GM12878 (cell line): ENCODE measurements around the gene WFIKKN1. TPM values are rescaled to one million over a fixed set of nuclear protein-coding genes. Genes with fewer than 3 reads are reported as not detected.

Experiments used
- ATAC-seq: fragments of 200-7000 bp; cut with Tn5 transposase; 3 replicates; pipeline ENCODE4 v1.9.1; 2020; ENCODE audit warnings: mild to moderate bottlenecking, moderate library complexity
- BruUV-seq: library from RNA; stranded (reverse); fragments of 400-500 nt; replicated peaks from 2 replicates; lab custom pipeline; 2021; lab: Mats Ljungman, UMichigan
- CTCF ChIA-PET: fragments of 300-600 bp; sonication (Branson Sonifier 250); formaldehyde crosslinking; extraction: SDS; loops from one replicate; lab custom pipeline; 2021; ENCODE audit warnings: inconsistent platforms; lab: Yijun Ruan, JAX
- POLR2A ChIA-PET: fragments of 350-600 bp; formaldehyde crosslinking; extraction: SDS; loops from one replicate; lab custom pipeline; 2021; ENCODE audit warnings: inconsistent platforms; lab: Charles Lee
- RAD21 ChIA-PET: fragments of 300-600 bp; sonication (Branson Sonifier 250); formaldehyde crosslinking; loops from one replicate; lab custom pipeline; 2023; ENCODE audit warnings: antibody characterized with exemption; ENCODE audit not compliant: unreplicated experiment; lab: Charles Lee
- SMC1A ChIA-PET: fragments of 300-600 bp; sonication (Branson Sonifier 250); formaldehyde crosslinking; loops from one replicate; lab custom pipeline; 2023; ENCODE audit not compliant: unreplicated experiment, uncharacterized antibody; lab: Charles Lee
- DNase-seq: peaks from one replicate; pipeline ENCODE4 v3.0.0-alpha.2; 2011; ENCODE audit warnings: low read depth, low spot score
- FAIRE-seq: peaks from 3 replicates; lab custom pipeline; 2011; peaks lifted over from hg19 to GRCh38; lab: Jason Lieb, UNC
- H2AFZ ChIP-seq: 2 replicates; pipeline ENCODE4 v1.6.0; 2011; ENCODE audit warnings: low read depth, low read length, control low read depth; ENCODE audit not compliant: control insufficient read depth
- H3K27ac ChIP-seq: 2 replicates; pipeline ENCODE4 v1.5.1; 2011; ENCODE audit warnings: control low read depth; ENCODE audit not compliant: control insufficient read depth, insufficient read depth
- H3K27me3 ChIP-seq, 2 experiments: replicated peaks in 1 of 2; 2 replicates each; pipeline versions ENCODE4 v1.6.0 to v1.6.1; 2011; ENCODE audit warnings: low read length in 1 of 2; ENCODE audit not compliant: control insufficient read depth in 2 of 2, insufficient read depth in 2 of 2
- H3K36me3 ChIP-seq, 2 experiments: 2 replicates each; pipeline ENCODE4 v1.5.1; 2011; ENCODE audit warnings: low read length in 1 of 2; ENCODE audit not compliant: control insufficient read depth in 2 of 2, insufficient read depth in 2 of 2
- H3K4me1 ChIP-seq: 2 replicates; pipeline ENCODE4 v1.6.1; 2011; ENCODE audit warnings: mild to moderate bottlenecking, low read length, moderate library complexity, mixed read lengths; ENCODE audit not compliant: control insufficient read depth, insufficient read depth
- H3K4me2 ChIP-seq: 2 replicates; pipeline ENCODE4 v1.6.0; 2011; ENCODE audit warnings: control low read depth; ENCODE audit not compliant: control insufficient read depth, insufficient read depth
- H3K4me3 ChIP-seq: fragments of 200-600 bp; sonication (generic); 2 replicates; pipeline ENCODE4 v1.5.1; 2016
- H3K79me2 ChIP-seq: 2 replicates; pipeline ENCODE4 v1.6.0; 2011; ENCODE audit warnings: low read length; ENCODE audit not compliant: control insufficient read depth, insufficient read depth
- H3K9ac ChIP-seq: 2 replicates; pipeline ENCODE4 v1.8.0; 2011; ENCODE audit warnings: low read length, control low read depth, mixed read lengths; ENCODE audit not compliant: control insufficient read depth, insufficient read depth
- H3K9me3 ChIP-seq: replicated peaks from 3 replicates; pipeline ENCODE4 v1.5.1; 2011; ENCODE audit warnings: mild to moderate bottlenecking, low read length; ENCODE audit not compliant: control insufficient read depth, insufficient read depth
- H4K20me1 ChIP-seq: 2 replicates; pipeline ENCODE4 v1.6.0; 2011; ENCODE audit not compliant: control insufficient read depth, insufficient read depth
- CHD4 ChIP-seq: fragments of 200-600 bp; sonication (generic); IDR thresholded peaks from 2 replicates; pipeline ENCODE4 v1.6.1; 2016; ENCODE audit warnings: mild to moderate bottlenecking
- CUX1 ChIP-seq: IDR thresholded peaks from 2 replicates; pipeline ENCODE4 v1.6.1; 2012; ENCODE audit warnings: improper control_type of control experiment, low read depth, low read length; ENCODE audit not compliant: insufficient replicate concordance
- E2F8 ChIP-seq: fragments of 450-650 bp; IDR thresholded peaks from 2 replicates; pipeline ENCODE4 v1.6.1; 2018; ENCODE audit warnings: mild to moderate bottlenecking, low read depth, moderate library complexity; ENCODE audit not compliant: partially characterized antibody
- JUNB ChIP-seq: IDR thresholded peaks from 2 replicates; pipeline ENCODE4 v1.6.1; 2016; ENCODE audit warnings: antibody characterized with exemption, mild to moderate bottlenecking
- PRDM15 ChIP-seq: fragments of 450-650 bp; formaldehyde crosslinking; IDR thresholded peaks from 2 replicates; pipeline ENCODE4 v1.4.0; 2020; ENCODE audit warnings: mild to moderate bottlenecking, moderate library complexity
- SMARCA5 ChIP-seq: fragments of 450-650 bp; IDR thresholded peaks from 2 replicates; pipeline ENCODE4 v1.6.1; 2017; ENCODE audit warnings: mild to moderate bottlenecking
- ZBTB11 ChIP-seq: fragments of 450-650 bp; formaldehyde crosslinking; IDR thresholded peaks from 2 replicates; pipeline ENCODE4 v1.5.0; 2022; ENCODE audit warnings: mild to moderate bottlenecking, missing genetic modification characterization
- WGBS: methylation state at CpG from one replicate; pipeline ENCODE4 v1.1.6; 2016; ENCODE audit warnings: low lambda C conversion rate; ENCODE audit not compliant: insufficient replicate concordance, insufficient coverage; ENCODE audit errors: missing lambda C conversion rate; 5-methylcytosine and 5-hydroxymethylcytosine counted together
- in situ Hi-C: fragments of 300-500 bp; cut with MboI; formaldehyde crosslinking; loops from 9 replicates; pipeline ENCODE4 v1.14.3; 2018; ENCODE audit warnings: mixed read lengths
- intact Hi-C: fragments of 100-400 bp; cut with micrococcal nuclease; formaldehyde crosslinking; loops from one replicate; pipeline ENCODE4 v1.14.2; 2022; ENCODE audit not compliant: unreplicated experiment
- polyA plus RNA-seq, 11 experiments: library from polyadenylated mRNA; depleted of rRNA in 4 of 11; unstranded in 6 of 11; stranded (reverse) in 5 of 11; fragments of >200 nt; fragmentation: Nextera tagmentation in 4 of 11; fragmentation: Illumina TruSeq in 1 of 11; extraction: Ambion mirVana in 4 of 11; extraction: Trizol in 1 of 11; gene quantifications; 1 replicate in 1 of 11; 2 replicates in 10 of 11; pipeline versions ENCODE4 v1.2.1 to v1.2.3, GENCODE V29; 2011 to 2016; ENCODE audit warnings: inconsistent platforms in 2 of 11, missing spikeins in 2 of 11, low read depth in 1 of 11
- total RNA-seq, 4 experiments: library from RNA; depleted of rRNA in 3 of 4; stranded (reverse); fragments of >200 nt in 3 of 4; fragmentation: Illumina TruSeq in 1 of 4; extraction: Trizol in 1 of 4; gene quantifications; 2 replicates each; pipeline versions ENCODE4 v1.2.1 to v1.2.3, GENCODE V29; 2013 to 2021

Gene WFIKKN1
- total and polyA plus RNA-seq, 10 of the 15 experiments (the other 5 are each of a cell fraction or from before 2014, with no cell fraction given) = 0.01 to 0.41 (median 0.05) TPM; not detected in 2

- Histone ChIP-seq H2AFZ (no peak overlapping the region), H4K20me1 (no peaks in the 10 kb centered on the region), H3K79me2 (no peaks in the 10 kb centered on the region), H3K9me3 (peaks cover 3% of the 10 kb centered on the region; the same call in 1 of the 3 replicates), H3K27ac (no peak overlapping the region), H3K9ac (no peak overlapping the region), H3K27me3 (no peaks in the 10 kb centered on the region), H3K4me1 (no peaks in the 10 kb centered on the region), H3K4me2 (no peak overlapping the region), H3K4me3 (no peak overlapping the region), H3K36me3 (no peaks in the 10 kb centered on the region)
- RAD21 ChIA-PET = no interaction called here
- POLR2A ChIA-PET = no interaction called here
- WGBS = 92% methylated on average over 22 of the region's 22 CpGs
- in situ Hi-C loops (no loop called here), intact Hi-C loops (no loop called here)
- ATAC-seq (no peak), DNase-seq (no peak), FAIRE-seq (no peak)
- no TSS peak for BruUV-seq
- SMC1A ChIA-PET = interaction anchor here (0.6 kb wide), 1 partner anchor 546 kb away, joined by 3 read pairs; no protein-coding TSS in a partner anchor
- CTCF ChIA-PET = no interaction called here
- no peak for TF ChIP-seq CHD4
- no peak for TF ChIP-seq CUX1
- no peak for TF ChIP-seq PRDM15
- no peak for TF ChIP-seq JUNB
- TF ChIP-seq ZBTB11 = no peak
- TF ChIP-seq SMARCA5 = no peak
- no peak for TF ChIP-seq E2F8
These were observed 24.0 kb upstream of the WFIKKN1 start for GRCh38 chr16:606656-607307.
